Vagina (tissue), 2 donors: ENCODE results near the gene WWOX. TPM values are rescaled to one million over a fixed set of nuclear protein-coding genes. Genes with fewer than 3 reads are reported as not detected.

Experiments
- DNase-seq, 2 donors: peaks; one replicate each; pipeline ENCODE4 v3.0.0-alpha.2; 2017; ENCODE audit errors: extremely low spot score in 2 of 2
- H3K27ac ChIP-seq: fragments of 200-600 bp; sonication (generic); one replicate; pipeline ENCODE4 v1.5.1; 2019
- H3K27me3 ChIP-seq: fragments of 200-600 bp; sonication (generic); one replicate; pipeline ENCODE4 v1.5.1; 2019
- H3K36me3 ChIP-seq, 2 donors: fragments of 200-600 bp; sonication (generic); one replicate each; pipeline ENCODE4 v1.5.1; 2017 to 2019
- H3K4me1 ChIP-seq: fragments of 200-600 bp; sonication (generic); one replicate; pipeline ENCODE4 v1.5.1; 2019
- H3K4me3 ChIP-seq, 2 donors: fragments of 200-600 bp; sonication (generic); 1 replicate in 1 of 2; 2 replicates in 1 of 2; pipeline ENCODE4 v1.5.1; 2016 to 2019
- H3K9me3 ChIP-seq: fragments of 200-600 bp; sonication (generic); one replicate; pipeline ENCODE4 v1.5.1; 2019
- POLR2A ChIP-seq, 2 donors: fragments of 450-650 bp; IDR thresholded peaks; one replicate each; pipeline ENCODE4 v1.6.1; 2017; ENCODE audit warnings: antibody characterized with exemption in 2 of 2, mild to moderate bottlenecking in 2 of 2, moderate library complexity in 2 of 2
- POLR2AphosphoS5 ChIP-seq, 2 donors: sonication (generic); formaldehyde crosslinking; IDR thresholded peaks; one replicate each; pipeline ENCODE4 v1.9.0; 2017; ENCODE audit warnings: antibody characterized with exemption in 2 of 2, mild to moderate bottlenecking in 2 of 2, low read depth in 1 of 2; ENCODE audit not compliant: insufficient read depth in 1 of 2
- intact Hi-C: fragments of 100-400 bp; cut with DNase I; formaldehyde crosslinking; loops from one replicate; pipeline ENCODE4 v1.15.1; 2023
- total RNA-seq: library from RNA; depleted of rRNA; stranded (reverse); fragments of >200 nt; gene quantifications from one replicate; pipeline ENCODE4 v1.2.3, GENCODE V29; 2016
- TF ChIP-seq, protein P1 (sequence below), 3 experiments: fragments of 450-650 bp in 2 of 3; fragments of 200-600 bp in 1 of 3; sonication (generic) in 1 of 3; IDR thresholded peaks; one replicate each; pipeline ENCODE4 v1.5.1; 2017 to 2019; ENCODE audit warnings: antibody characterized with exemption in 3 of 3, mild to moderate bottlenecking in 2 of 3, moderate library complexity in 2 of 3

The WWOX gene
- total RNA-seq, 1 donor from 2014 or later: 33.1 TPM

DNA sequence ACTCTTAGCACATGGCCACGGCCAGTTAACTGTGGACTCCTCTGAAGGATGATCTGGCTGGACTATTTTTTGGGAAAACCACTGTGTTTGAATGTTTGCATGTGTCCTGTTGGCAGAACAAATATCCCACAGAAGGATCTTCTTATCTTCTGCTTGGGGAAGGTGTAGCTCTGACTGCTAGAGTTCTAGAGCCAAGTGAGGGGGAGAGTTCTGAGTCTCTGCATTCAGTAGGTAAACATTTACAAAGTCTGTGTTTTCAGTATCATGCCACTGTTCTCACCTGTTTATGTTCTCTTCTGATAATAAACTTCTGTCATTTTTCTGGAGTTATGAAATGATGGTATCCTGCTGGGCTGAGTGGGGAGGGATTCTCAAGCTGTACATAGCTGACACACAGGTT, 241.1 kb downstream of the WWOX start:
- intact Hi-C loops: no loop called here
- no peak for TF ChIP-seq POLR2A (IDR thresholded peaks at IDR 0.05)
- TF ChIP-seq POLR2AphosphoS5 (IDR thresholded peaks at IDR 0.05; ENCODE audit: insufficient read depth in 1 of 2, low read depth in 1 of 2): no peak
- TF ChIP-seq, protein P1, sequence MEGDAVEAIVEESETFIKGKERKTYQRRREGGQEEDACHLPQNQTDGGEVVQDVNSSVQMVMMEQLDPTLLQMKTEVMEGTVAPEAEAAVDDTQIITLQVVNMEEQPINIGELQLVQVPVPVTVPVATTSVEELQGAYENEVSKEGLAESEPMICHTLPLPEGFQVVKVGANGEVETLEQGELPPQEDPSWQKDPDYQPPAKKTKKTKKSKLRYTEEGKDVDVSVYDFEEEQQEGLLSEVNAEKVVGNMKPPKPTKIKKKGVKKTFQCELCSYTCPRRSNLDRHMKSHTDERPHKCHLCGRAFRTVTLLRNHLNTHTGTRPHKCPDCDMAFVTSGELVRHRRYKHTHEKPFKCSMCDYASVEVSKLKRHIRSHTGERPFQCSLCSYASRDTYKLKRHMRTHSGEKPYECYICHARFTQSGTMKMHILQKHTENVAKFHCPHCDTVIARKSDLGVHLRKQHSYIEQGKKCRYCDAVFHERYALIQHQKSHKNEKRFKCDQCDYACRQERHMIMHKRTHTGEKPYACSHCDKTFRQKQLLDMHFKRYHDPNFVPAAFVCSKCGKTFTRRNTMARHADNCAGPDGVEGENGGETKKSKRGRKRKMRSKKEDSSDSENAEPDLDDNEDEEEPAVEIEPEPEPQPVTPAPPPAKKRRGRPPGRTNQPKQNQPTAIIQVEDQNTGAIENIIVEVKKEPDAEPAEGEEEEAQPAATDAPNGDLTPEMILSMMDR (IDR thresholded peaks at IDR 0.05): no peak
- Histone ChIP-seq H3K27ac (no peak overlapping the region), H3K36me3 (peaks cover 0 to 4% of the 10 kb centered on the region in 2 donors), H3K9me3 (no peaks in the 10 kb centered on the region), H3K27me3 (no peaks in the 10 kb centered on the region), H3K4me3 (no peak overlapping the region), H3K4me1 (no peaks in the 10 kb centered on the region)
- DNase-seq: no peak

DNA sequence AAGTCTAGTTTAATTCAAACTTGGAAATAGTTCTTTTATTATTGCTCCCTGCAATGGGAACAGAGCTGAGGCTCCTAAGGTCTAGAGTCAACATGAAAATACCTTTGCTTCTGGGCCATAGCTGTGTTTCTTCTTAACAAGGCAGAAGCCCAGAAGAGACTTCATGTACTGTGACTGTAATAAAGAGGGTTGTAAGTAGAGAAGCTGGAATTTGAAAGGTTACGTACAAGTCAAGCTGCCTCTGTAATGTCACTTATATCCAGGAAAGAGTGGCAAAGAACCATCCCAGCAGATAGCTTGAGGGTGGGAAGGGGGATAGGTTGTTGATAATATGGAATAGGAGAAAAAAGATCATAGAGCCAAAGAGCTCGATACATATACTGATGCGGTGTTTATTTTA, 248.6 kb downstream of the WWOX start:
- H3K4me1 ChIP-seq: no peaks in the 10 kb centered on the region
- H3K4me3 ChIP-seq: no peak overlapping the region
- DNase-seq: no peak
- no peak overlapping the region for H3K27ac ChIP-seq
- intact Hi-C loops: no loop called here
- H3K36me3 ChIP-seq: no peaks in the 10 kb centered on the region
- no peaks in the 10 kb centered on the region for H3K9me3 ChIP-seq
- H3K27me3 ChIP-seq: no peaks in the 10 kb centered on the region
- TF ChIP-seq, protein P1 (IDR thresholded peaks at IDR 0.05): no peak
- no peak for TF ChIP-seq POLR2A (IDR thresholded peaks at IDR 0.05)
- TF ChIP-seq POLR2AphosphoS5 (IDR thresholded peaks at IDR 0.05; ENCODE audit: insufficient read depth in 1 of 2, low read depth in 1 of 2): no peak

DNA sequence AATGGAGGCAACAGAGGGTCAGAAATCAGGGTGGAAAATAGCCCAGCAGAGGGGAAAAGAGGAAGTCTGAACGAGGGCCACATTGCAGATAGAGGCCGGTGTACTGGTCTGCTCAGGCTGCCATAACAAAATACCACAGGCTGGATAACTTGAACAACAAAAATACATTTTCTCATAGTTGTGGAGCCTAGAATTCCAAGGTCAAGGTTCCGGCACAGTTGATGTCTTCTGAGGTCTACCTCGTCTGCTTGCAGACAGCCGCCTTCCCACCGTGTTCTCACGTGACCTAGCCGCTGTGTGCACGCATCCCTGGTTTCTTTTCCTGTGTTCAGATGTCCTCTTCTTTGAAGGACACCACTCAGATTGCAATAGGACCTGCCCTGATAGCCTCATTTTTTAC, 249.4 kb downstream of the WWOX start:
- no peaks in the 10 kb centered on the region for H3K4me1 ChIP-seq
- H3K27me3 ChIP-seq: no peaks in the 10 kb centered on the region
- H3K9me3 ChIP-seq: no peaks in the 10 kb centered on the region
- H3K27ac ChIP-seq: no peak overlapping the region
- DNase-seq: no peak
- intact Hi-C loops: no loop called here
- H3K36me3 ChIP-seq: no peaks in the 10 kb centered on the region
- TF ChIP-seq POLR2A (IDR thresholded peaks at IDR 0.05): no peak
- no peak overlapping the region for H3K4me3 ChIP-seq

DNA sequence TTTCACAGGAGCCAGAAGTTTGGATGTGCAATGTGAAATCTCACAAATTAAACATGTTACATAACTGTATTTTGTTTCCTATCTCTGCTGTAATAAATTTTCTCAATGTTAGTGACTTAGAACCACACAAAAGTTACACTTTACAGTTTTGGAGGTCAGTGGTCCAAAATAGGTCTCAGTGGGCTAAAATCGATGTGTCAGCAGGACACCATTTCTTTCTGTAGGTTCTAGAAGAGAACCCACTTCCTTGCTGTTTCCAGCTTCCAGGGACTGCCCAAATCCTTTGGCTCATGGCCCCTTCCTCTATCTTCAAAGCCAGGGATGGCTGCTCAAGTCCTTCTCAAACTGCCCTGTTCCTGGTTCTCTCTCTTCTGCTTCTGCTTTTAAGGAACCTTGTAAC, 252.7 kb downstream of the WWOX start:
- no peaks in the 10 kb centered on the region for H3K4me1 ChIP-seq
- no peaks in the 10 kb centered on the region for H3K9me3 ChIP-seq
- no peaks in the 10 kb centered on the region for H3K36me3 ChIP-seq
- intact Hi-C loops: no loop called here
- H3K27ac ChIP-seq: no peak overlapping the region
- no peak for TF ChIP-seq POLR2AphosphoS5 (IDR thresholded peaks at IDR 0.05; ENCODE audit: insufficient read depth in 1 of 2, low read depth in 1 of 2)
- TF ChIP-seq POLR2A (IDR thresholded peaks at IDR 0.05): no peak
- TF ChIP-seq, protein P1 (IDR thresholded peaks at IDR 0.05): no peak
- H3K4me3 ChIP-seq: no peak overlapping the region
- no peaks in the 10 kb centered on the region for H3K27me3 ChIP-seq
- no peak for DNase-seq

DNA sequence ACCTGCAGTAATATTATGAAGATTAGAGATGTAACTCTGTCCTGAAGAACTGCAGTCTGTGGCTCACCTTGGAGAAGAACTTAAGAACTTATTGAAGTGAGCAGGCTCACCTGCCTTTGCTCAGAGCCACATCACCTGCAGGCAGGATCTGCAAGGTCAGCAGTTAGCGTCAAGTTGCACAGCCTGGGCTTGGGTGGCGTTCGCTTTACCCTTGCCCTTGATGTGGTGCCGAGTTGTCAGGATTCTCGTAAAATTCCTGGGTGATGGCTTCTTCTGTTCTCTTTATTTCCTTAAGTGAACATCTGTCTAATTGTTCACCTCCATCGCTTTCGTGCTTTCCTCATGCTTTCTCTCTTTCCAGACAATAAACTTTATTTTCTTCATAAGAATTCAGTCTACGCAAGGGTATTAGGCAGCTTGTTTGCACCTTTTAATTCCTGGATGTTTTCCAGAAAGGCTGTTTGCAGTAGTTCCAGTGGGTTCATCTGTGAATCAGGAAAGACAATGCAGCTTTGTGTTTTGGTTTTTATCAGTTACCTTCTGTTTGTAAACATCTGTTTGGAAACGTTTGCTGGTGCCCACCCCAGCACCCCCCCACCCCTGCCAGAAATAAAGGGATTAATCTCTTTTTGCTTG, 254.3 kb downstream of the WWOX start:
- Histone ChIP-seq H3K4me1 (no peaks in the 10 kb centered on the region), H3K27me3 (no peaks in the 10 kb centered on the region), H3K36me3 (no peaks in the 10 kb centered on the region), H3K27ac (no peak overlapping the region), H3K9me3 (no peaks in the 10 kb centered on the region), H3K4me3 (no peak overlapping the region)
- TF ChIP-seq, protein P1 (IDR thresholded peaks at IDR 0.05): no peak
- TF ChIP-seq POLR2A (IDR thresholded peaks at IDR 0.05): no peak
- TF ChIP-seq POLR2AphosphoS5 (IDR thresholded peaks at IDR 0.05; ENCODE audit: insufficient read depth in 1 of 2, low read depth in 1 of 2): no peak
- intact Hi-C loops: no loop called here
- peak in 1 of 2 donors; percentile 34 for DNase-seq
